Endothelial cell of umbilical vein (primary cell): ENCODE measurements around the gene FAM222B. TPM values are rescaled to one million over a fixed set of nuclear protein-coding genes. Genes with fewer than 3 reads are reported as not detected.

Source experiments
- BruUV-seq: library from RNA; stranded (reverse); fragments of 400-500 nt; replicated peaks from 2 replicates; lab custom pipeline; 2021; lab: Mats Ljungman, UMichigan
- CTCF ChIA-PET: fragments of 300-600, 350-600 bp; sonication (Branson Sonifier 250); formaldehyde crosslinking; loops from one replicate; lab custom pipeline; 2021; ENCODE audit warnings: antibody characterized with exemption, inconsistent platforms; lab: Charles Lee
- POLR2A ChIA-PET: fragments of 300-600, 350-600 bp; sonication (Branson Sonifier 250); formaldehyde crosslinking; loops from one replicate; lab custom pipeline; 2021; ENCODE audit warnings: antibody characterized with exemption, inconsistent platforms; lab: Charles Lee
- DNase-seq: peaks from one replicate; pipeline ENCODE4 v3.0.0-alpha.2; 2011; ENCODE audit warnings: low read depth, low spot score
- FAIRE-seq: peaks from 2 replicates; lab custom pipeline; 2011; peaks lifted over from hg19 to GRCh38; lab: Jason Lieb, UNC
- H2AFZ ChIP-seq: 2 replicates; pipeline ENCODE4 v1.6.0; 2012; ENCODE audit warnings: low read depth, low read length, control low read depth, inconsistent platforms
- H3K27ac ChIP-seq: 2 replicates; pipeline ENCODE4 v1.5.1; 2011; ENCODE audit warnings: low read depth, mild to moderate bottlenecking, control low read depth, low read length, moderate library complexity; ENCODE audit not compliant: insufficient read depth
- H3K27me3 ChIP-seq, 2 experiments: 2 replicates each; pipeline versions ENCODE4 v1.6.0 to v1.6.1; 2011; ENCODE audit warnings: low read length in 2 of 2, mixed read lengths in 1 of 2; ENCODE audit not compliant: control insufficient read depth in 2 of 2, insufficient read depth in 2 of 2
- H3K36me3 ChIP-seq, 2 experiments: 2 replicates in 1 of 2; 3 replicates in 1 of 2; pipeline ENCODE4 v1.5.1; 2011; ENCODE audit warnings: low read length in 2 of 2, mild to moderate bottlenecking in 1 of 2, moderate library complexity in 1 of 2; ENCODE audit not compliant: control insufficient read depth in 2 of 2, insufficient read depth in 2 of 2; ENCODE audit errors: extremely low read depth in 1 of 2
- H3K4me1 ChIP-seq: 3 replicates; pipeline ENCODE4 v1.5.1; 2011; ENCODE audit warnings: mild to moderate bottlenecking, low read length; ENCODE audit not compliant: control insufficient read depth, insufficient read depth; ENCODE audit errors: extremely low read depth
- H3K4me2 ChIP-seq: 2 replicates; pipeline ENCODE4 v1.6.1; 2011; ENCODE audit warnings: low read length, control low read depth, mixed read lengths; ENCODE audit not compliant: insufficient read depth
- H3K4me3 ChIP-seq, 3 experiments: fragments of 200-600 bp in 1 of 3; sonication (generic), shearing (Covaris generic) in 1 of 3; replicated peaks in 1 of 3; 2 replicates each; pipeline ENCODE4 v1.5.1; 2011 to 2016; ENCODE audit warnings: control low read depth in 3 of 3, low read length in 3 of 3, mild to moderate bottlenecking in 2 of 3, inconsistent platforms in 1 of 3, low read depth in 1 of 3, moderate library complexity in 1 of 3; ENCODE audit not compliant: insufficient read depth in 1 of 3
- H3K79me2 ChIP-seq: 2 replicates; pipeline ENCODE4 v1.6.0; 2012; ENCODE audit warnings: low read length, inconsistent platforms; ENCODE audit not compliant: control insufficient read depth, insufficient read depth
- H3K9ac ChIP-seq: replicated peaks from 2 replicates; pipeline ENCODE3; 2011; ENCODE audit warnings: low read length, control low read depth; ENCODE audit not compliant: insufficient read depth; ENCODE audit errors: extremely low read depth
- H3K9me1 ChIP-seq: replicated peaks from 3 replicates; pipeline ENCODE4 v1.6.0; 2011; ENCODE audit warnings: mild to moderate bottlenecking, low read length; ENCODE audit not compliant: control insufficient read depth, insufficient read depth; ENCODE audit errors: extremely low read depth
- H3K9me3 ChIP-seq: replicated peaks from 2 replicates; pipeline ENCODE4 v1.5.1; 2012; ENCODE audit warnings: low read length, inconsistent platforms; ENCODE audit not compliant: control insufficient read depth, insufficient read depth
- H4K20me1 ChIP-seq: replicated peaks from 2 replicates; pipeline ENCODE3; 2011; ENCODE audit warnings: mild to moderate bottlenecking, low read length; ENCODE audit not compliant: control insufficient read depth, insufficient read depth; ENCODE audit errors: extremely low read depth
- CTCF ChIP-seq, 2 donors: IDR thresholded peaks; 1 replicate in 1 of 2; 2 replicates in 1 of 2; pipeline ENCODE4 v1.5.1; 2011; ENCODE audit warnings: low read length in 2 of 2, mild to moderate bottlenecking in 2 of 2, moderate library complexity in 2 of 2, control low read depth in 1 of 2, inconsistent platforms in 1 of 2, low read depth in 1 of 2; ENCODE audit not compliant: insufficient read depth in 1 of 2; ENCODE audit errors: extremely low read depth in 1 of 2
- EZH2 ChIP-seq: IDR thresholded peaks from 2 replicates; pipeline ENCODE4 v1.6.1; 2012; ENCODE audit warnings: borderline replicate concordance, low read depth, mild to moderate bottlenecking, moderate library complexity, low read length, inconsistent platforms; ENCODE audit not compliant: severe bottlenecking
- FOS ChIP-seq: IDR thresholded peaks from 2 replicates; pipeline ENCODE4 v1.6.1; 2011; ENCODE audit warnings: mild to moderate bottlenecking, low read length, moderate library complexity, borderline replicate concordance; ENCODE audit not compliant: insufficient read depth
- GATA2 ChIP-seq: IDR thresholded peaks from 2 replicates; pipeline ENCODE4 v1.7.0; 2011; ENCODE audit warnings: low read depth, mild to moderate bottlenecking, moderate library complexity, mixed read lengths, low read length; ENCODE audit not compliant: insufficient read length, insufficient read depth
- JUN ChIP-seq: IDR thresholded peaks from 2 replicates; pipeline ENCODE4 v1.6.1; 2011; ENCODE audit warnings: borderline replicate concordance, low read depth; ENCODE audit not compliant: insufficient read length, insufficient read depth
- MAX ChIP-seq: IDR thresholded peaks from 2 replicates; pipeline ENCODE4 v1.6.1; 2011; ENCODE audit not compliant: insufficient read depth, insufficient read length
- MYC ChIP-seq: IDR thresholded peaks from one replicate; pipeline ENCODE4 v1.6.1; 2011; ENCODE audit warnings: mild to moderate bottlenecking, low read depth, low read length
- POLR2A ChIP-seq: IDR thresholded peaks from 2 replicates; pipeline ENCODE4 v1.6.1; 2012; ENCODE audit warnings: low read depth, mild to moderate bottlenecking, control low read depth, low read length
- POLR2AphosphoS5 ChIP-seq: IDR thresholded peaks from 2 replicates; pipeline ENCODE4 v1.6.1; 2012; ENCODE audit warnings: low read depth, mild to moderate bottlenecking, control low read depth, low read length, moderate library complexity; ENCODE audit not compliant: insufficient read depth
- dilution Hi-C: fragments of 300-500 bp; cut with MboI; formaldehyde crosslinking; loops from one replicate; pipeline ENCODE4 v1.15.0; 2019; ENCODE audit warnings: low sequenced_read_pairs; ENCODE audit not compliant: extremely low pct_ligation_motif_present
- intact Hi-C: fragments of 100-400 bp; cut with micrococcal nuclease; formaldehyde crosslinking; loops from one replicate; pipeline ENCODE4 v1.10.0; 2022
- polyA plus RNA-seq, 4 experiments: library from polyadenylated mRNA; depleted of rRNA in 3 of 4; stranded (reverse) in 3 of 4; unstranded in 1 of 4; fragments of >200 nt; gene quantifications; 2 replicates each; pipeline versions ENCODE4 v1.2.1 to v1.2.3, GENCODE V29; 2011 to 2012; ENCODE audit warnings: missing spikeins in 1 of 4
- total RNA-seq: library from RNA; stranded (reverse); gene quantifications from 2 replicates; pipeline ENCODE4 v1.2.3, GENCODE V29; 2021

The FAM222B gene
- total and polyA plus RNA-seq, 2 donors (not counting 3 experiments of a cell fraction or from before 2014, with no cell fraction given), result 21.1 to 30.6 TPM

- Histone ChIP-seq H3K79me2 (peaks cover 10% of the 10 kb centered on the region), H4K20me1 (no peaks in the 10 kb centered on the region), H3K4me3 (no peak overlapping the region), H3K9me1 (no peaks in the 10 kb centered on the region), H3K9me3 (no peaks in the 10 kb centered on the region), H3K27me3 (no peaks in the 10 kb centered on the region), H3K36me3 (peaks cover 7 to 19% of the 10 kb centered on the region in 2 experiments), H3K4me2 (no peak overlapping the region), H3K27ac (no peak overlapping the region), H3K9ac (no peak overlapping the region), H3K4me1 (peaks cover 16% of the 10 kb centered on the region), H2AFZ (no peak overlapping the region)
- dilution Hi-C loops (no loop called here), intact Hi-C loops (loop anchor here (1.0 kb wide), 4 partner anchors 48 to 152 kb away; partner anchors contain the start of genes DHRS13 and FAM222B)
- ChIA-PET CTCF (interaction anchor here (0.6 to 6.4 kb wide), 64 partner anchors 10 to 360 kb away, joined by 3 to 130 read pairs (median 8); partner anchors contain the start of genes DHRS13, ERAL1, FAM222B and FLOT2), POLR2A (interaction anchor here (1.5 kb wide), 1 partner anchor 79 kb away, joined by 8 read pairs; the partner anchor contains the start of gene FAM222B)
- DNase-seq (peak; percentile 79), FAIRE-seq (peak; percentile 64)
- BruUV-seq, result no TSS peak
- peak; percentile 66 to 75 for TF ChIP-seq CTCF (IDR thresholded peaks at IDR 0.05; ENCODE audit: extremely low read depth in 1 of 2, insufficient read depth in 1 of 2, low read depth in 1 of 2, low read length in 2 of 2)
- TF ChIP-seq EZH2, result no peak
Measured at GRCh38 chr17:28763804-28764266, 78.8 kb downstream of the FAM222B start.

GRCh38 chr17:28763137-28763799 lies 79.3 kb downstream of the FAM222B start:
- peaks cover 7 to 24% of the 10 kb centered on the region in 2 experiments for H3K36me3 ChIP-seq
- no peak overlapping the region for H2AFZ ChIP-seq
- intact Hi-C loops (loop anchor here (1.0 kb wide), 4 partner anchors 49 to 153 kb away; partner anchors contain the start of genes DHRS13 and FAM222B), dilution Hi-C loops (no loop called here)
- no peak for TF ChIP-seq JUN
- no peak for TF ChIP-seq MYC
- TF ChIP-seq CTCF (IDR thresholded peaks at IDR 0.05; ENCODE audit: extremely low read depth in 1 of 2, insufficient read depth in 1 of 2, low read depth in 1 of 2, low read length in 2 of 2), result no peak
- no peak for TF ChIP-seq EZH2
- TF ChIP-seq FOS, result no peak
- no peak for TF ChIP-seq MAX
- TF ChIP-seq POLR2AphosphoS5, result no peak
- TF ChIP-seq POLR2A, result no peak
- TF ChIP-seq GATA2, result no peak
- H4K20me1 ChIP-seq, result no peaks in the 10 kb centered on the region
- no TSS peak for BruUV-seq
- H3K27ac ChIP-seq, result no peak overlapping the region
- no peaks in the 10 kb centered on the region for H3K27me3 ChIP-seq
- DNase-seq, result no peak
- no peak overlapping the region for H3K4me2 ChIP-seq
- no peak overlapping the region for H3K4me3 ChIP-seq
- peaks cover 9% of the 10 kb centered on the region for H3K79me2 ChIP-seq
- H3K4me1 ChIP-seq, result peaks cover 16% of the 10 kb centered on the region
- no peaks in the 10 kb centered on the region for H3K9me1 ChIP-seq
- no peak for FAIRE-seq
- ChIA-PET CTCF (interaction anchor here (0.6 to 6.4 kb wide), 64 partner anchors 10 to 361 kb away, joined by 3 to 130 read pairs (median 8); partner anchors contain the start of genes DHRS13, ERAL1, FAM222B and FLOT2), POLR2A (interaction anchor here (1.5 kb wide), 1 partner anchor 79 kb away, joined by 8 read pairs; the partner anchor contains the start of gene FAM222B)
- no peak overlapping the region for H3K9ac ChIP-seq
- no peaks in the 10 kb centered on the region for H3K9me3 ChIP-seq
